GM12801 (cell line): ENCODE data around the gene RASIP1.

Source experiments
- TF ChIP-seq, protein P1 (sequence below): IDR thresholded peaks from one replicate; pipeline ENCODE4 v1.5.1; 2011; ENCODE audit warnings: control low read depth; ENCODE audit not compliant: insufficient read length; ENCODE audit errors: extremely low read depth

Gene RASIP1

DNA sequence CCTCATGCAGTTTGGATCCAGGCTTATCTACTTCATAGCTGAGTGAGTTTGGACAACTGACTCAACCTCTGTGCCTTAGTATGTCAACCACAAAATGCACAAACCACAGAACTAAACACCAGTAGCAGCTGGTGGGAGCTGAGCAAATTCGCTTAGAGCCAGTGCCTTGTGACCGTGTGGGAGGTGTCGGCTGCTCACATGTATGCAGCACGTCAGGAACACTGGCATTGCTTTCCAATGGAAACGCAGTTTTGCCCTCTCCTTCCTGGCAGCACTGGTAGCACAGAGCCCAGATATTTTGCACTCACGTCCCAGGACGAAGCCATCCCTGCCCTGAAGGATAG is 59.3 kb downstream of the RASIP1 start:
- TF ChIP-seq, protein P1, sequence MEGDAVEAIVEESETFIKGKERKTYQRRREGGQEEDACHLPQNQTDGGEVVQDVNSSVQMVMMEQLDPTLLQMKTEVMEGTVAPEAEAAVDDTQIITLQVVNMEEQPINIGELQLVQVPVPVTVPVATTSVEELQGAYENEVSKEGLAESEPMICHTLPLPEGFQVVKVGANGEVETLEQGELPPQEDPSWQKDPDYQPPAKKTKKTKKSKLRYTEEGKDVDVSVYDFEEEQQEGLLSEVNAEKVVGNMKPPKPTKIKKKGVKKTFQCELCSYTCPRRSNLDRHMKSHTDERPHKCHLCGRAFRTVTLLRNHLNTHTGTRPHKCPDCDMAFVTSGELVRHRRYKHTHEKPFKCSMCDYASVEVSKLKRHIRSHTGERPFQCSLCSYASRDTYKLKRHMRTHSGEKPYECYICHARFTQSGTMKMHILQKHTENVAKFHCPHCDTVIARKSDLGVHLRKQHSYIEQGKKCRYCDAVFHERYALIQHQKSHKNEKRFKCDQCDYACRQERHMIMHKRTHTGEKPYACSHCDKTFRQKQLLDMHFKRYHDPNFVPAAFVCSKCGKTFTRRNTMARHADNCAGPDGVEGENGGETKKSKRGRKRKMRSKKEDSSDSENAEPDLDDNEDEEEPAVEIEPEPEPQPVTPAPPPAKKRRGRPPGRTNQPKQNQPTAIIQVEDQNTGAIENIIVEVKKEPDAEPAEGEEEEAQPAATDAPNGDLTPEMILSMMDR = no peak

DNA sequence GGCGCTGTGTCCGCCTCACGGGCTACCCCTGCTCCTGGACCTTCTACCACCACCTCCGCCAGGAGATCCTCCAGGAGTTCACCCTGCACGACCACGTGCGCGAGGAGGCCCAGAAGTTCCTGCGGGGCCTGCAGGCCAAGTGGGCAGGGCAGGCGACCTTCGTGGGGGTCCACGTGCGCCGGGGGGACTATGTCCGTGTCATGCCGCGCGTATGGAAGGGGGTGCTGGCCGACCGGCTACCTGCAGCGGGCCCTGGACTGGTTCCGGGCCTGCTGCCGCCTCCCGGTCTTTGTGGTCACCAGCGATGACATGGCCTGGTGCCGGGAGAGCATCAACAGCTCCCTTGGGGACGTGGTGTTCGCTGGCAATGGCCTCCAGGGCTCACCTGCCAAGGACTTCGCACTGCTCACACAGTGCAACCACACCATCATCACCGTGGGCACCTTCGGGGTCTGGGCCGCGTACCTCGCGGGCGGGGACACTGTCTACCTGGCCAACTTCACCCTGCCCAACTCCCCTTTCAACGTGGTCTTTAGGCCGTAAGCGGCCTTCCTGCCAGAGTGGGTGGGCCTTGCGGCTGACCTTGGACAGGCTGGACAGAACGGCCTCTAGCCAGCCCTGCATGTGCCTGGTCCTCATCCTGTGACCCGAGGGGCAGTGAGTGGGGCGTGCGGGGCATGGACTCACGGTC is 59.8 kb downstream of the RASIP1 start:
- TF ChIP-seq, protein P1 = no peak

DNA sequence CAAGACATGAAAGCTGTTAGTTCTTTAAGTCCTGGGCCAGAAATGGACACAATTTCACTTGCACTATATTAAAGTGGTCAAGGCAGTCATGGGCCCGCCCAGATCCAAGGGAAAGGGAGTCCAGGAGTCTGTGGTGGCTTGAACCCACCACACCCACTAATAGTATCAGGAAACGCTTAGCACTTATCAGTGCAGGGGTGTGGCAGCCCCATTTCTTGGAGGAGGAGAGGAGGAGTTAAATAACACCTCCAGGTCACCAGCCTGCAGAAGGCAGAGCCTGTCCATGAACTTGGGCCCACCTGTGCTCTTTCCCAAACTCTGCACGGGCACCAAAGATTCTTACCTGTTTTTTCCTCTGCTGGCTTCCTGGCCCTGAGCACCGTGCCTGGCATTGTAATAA is 62.2 kb downstream of the RASIP1 start:
- TF ChIP-seq, protein P1 = no peak

DNA sequence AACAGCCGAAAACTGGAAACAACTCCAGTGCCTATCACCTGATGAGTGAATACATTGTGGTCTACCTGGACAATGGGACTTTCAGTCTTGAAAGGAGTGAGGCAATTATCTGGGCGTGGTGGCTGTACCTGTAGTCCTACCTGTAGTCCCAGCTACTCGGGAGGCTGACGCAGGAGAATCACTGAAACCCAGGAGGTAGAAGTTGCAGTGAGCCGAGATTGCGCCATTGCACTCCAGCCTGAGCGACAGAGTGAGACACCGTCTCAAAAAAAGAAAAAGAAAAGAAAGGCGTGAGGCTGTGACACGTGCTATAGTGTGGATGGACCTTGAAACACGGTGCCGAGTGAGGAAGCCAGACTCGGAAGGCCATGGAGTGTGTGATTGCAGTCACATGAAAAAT is 63.5 kb downstream of the RASIP1 start:
- TF ChIP-seq, protein P1 = no peak

DNA sequence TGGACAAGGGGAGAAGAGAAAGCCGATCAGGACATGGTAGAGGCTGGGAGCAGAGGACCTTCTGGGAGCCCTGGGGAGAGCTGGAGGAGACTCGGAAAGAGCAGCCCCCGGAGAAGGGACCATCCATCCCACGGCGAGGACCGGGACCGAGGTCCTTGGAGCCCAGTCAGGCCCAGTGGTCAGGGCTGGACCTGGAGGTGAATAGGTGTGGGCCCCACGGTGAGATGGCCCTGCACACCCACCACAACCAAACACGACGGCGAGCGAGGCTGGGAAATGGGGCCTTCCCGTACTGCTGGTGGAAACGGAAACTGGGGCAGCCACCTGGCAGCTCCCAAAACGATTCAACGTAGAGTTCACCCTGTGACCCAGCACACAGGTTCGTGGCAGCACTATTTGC is 63.9 kb downstream of the RASIP1 start:
- TF ChIP-seq, protein P1 = no peak

DNA sequence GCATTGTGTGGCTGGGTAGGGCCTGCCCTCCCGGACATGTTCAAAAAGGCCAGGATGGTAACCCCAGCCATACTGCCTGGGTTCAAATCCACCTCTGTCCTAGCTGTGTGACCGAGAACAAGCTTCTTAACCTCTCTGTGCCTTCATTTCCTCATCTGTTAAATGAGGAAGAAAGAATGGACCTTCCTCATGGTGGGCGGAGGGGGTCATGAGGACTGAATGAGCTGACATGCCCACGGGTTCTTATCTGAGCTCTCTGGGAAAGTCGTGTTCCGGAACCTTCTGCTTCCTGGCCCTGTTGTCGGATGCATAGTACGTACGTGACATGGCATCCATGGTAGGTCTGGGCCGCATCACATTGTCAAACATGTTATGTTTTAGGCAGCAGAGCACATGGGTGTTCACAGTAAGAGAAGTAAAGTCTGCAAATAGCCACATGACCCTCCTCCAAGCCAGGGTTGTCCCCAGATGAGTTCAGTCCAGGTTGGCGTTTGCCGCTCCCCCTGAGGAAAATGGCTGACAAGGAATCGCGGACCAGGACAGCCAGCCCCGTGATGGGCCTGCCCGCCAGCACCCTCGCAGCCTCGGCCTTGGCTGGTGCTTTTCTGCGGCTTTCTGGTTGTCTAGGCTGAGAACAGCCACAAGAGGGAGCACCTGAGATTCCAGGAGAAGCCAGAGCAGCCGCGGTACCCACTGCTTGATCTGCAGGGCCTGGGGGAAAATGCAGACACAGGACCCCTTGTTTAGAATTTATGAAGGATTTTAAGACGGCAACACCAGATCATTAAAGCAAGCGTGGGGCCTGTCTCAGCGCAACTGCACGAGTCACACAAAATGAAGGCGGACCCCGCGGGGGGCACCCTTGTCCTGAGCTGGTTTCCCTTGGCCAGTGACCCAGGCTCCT is 65.2 kb downstream of the RASIP1 start:
- TF ChIP-seq, protein P1 = no peak

DNA sequence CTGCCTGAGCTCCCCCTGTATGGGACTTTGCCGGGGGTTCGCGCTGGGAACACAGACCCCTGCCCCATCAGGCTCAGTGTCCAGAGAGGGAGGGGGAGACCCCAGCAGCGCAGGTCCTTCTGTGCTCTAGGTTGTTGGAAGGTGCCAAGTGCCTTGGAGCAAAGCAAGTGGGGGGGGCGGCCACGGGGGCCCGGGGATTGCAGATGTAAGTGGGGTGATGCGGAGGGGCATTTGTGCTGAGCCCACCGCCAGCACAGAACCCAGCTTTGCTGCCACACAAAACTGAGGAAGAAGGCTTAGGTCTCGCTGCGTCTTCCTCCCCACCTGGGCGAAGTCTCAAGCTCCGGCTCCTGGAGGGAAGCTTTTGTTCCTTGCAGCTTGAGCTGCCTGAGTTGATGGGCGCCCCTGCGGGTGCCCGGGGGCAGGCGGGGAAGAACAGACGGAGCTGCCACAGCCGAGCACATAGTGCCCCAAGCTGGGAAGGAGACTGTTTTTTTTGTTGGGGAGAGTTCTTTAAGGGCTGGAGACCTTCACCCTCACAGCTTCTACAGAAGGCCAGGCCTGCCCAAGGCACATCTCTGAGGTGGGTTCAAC is 66.1 kb downstream of the RASIP1 start:
- TF ChIP-seq, protein P1 = no peak
